ENCODE results near the gene GAB2.

DNA sequence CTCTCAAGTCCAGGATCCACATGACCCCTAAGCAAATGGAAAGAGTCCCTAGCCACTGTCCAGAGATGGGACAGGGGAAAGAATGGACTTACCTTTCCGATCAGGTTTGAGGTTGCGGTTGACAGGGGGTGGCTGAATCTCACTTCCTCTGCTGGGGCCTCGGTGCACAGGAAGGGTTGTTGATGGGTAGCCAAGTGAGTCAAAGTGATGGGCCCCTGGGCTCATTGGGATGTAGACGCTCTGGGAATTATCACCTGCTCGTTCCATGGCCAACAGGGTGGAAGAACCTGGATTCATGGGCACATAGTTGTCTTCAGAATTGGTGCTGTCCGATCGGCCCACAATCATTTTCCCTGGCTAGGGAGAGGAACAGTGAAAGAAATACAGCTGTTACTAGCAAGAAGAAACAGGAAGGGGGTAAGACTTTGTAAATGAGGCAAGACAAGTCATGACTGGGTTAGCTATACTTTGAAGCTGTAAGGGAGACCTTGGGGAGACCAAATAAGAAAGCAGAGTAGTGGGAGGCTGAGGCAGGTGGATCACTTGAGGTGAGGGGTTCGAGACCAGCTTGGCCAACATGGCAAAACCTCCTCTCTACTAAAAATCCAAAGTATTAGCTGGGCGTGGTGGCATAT, 194.2 kb downstream of the GAB2 start:
- TF ChIP-seq, protein P1, sequence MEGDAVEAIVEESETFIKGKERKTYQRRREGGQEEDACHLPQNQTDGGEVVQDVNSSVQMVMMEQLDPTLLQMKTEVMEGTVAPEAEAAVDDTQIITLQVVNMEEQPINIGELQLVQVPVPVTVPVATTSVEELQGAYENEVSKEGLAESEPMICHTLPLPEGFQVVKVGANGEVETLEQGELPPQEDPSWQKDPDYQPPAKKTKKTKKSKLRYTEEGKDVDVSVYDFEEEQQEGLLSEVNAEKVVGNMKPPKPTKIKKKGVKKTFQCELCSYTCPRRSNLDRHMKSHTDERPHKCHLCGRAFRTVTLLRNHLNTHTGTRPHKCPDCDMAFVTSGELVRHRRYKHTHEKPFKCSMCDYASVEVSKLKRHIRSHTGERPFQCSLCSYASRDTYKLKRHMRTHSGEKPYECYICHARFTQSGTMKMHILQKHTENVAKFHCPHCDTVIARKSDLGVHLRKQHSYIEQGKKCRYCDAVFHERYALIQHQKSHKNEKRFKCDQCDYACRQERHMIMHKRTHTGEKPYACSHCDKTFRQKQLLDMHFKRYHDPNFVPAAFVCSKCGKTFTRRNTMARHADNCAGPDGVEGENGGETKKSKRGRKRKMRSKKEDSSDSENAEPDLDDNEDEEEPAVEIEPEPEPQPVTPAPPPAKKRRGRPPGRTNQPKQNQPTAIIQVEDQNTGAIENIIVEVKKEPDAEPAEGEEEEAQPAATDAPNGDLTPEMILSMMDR (IDR thresholded peaks at IDR 0.05): no peak
- no peak for TF ChIP-seq POLR2A (IDR thresholded peaks at IDR 0.05)

Measured in adrenal gland (tissue), 5 donors.